IgD-negative memory B cell (primary cell): ENCODE data around the gene HSFX3. TPM values are rescaled to one million over a fixed set of nuclear protein-coding genes. Genes with fewer than 3 reads are reported as not detected.
A peak's percentile ranks its signal among the peaks of the same experiment; 100 is the strongest.
"Not testable (repeated sequence)": the region's sequence is repeated elsewhere in the genome, so short reads cannot be mapped to it uniquely, and the experiment has no call there.

ENCODE experiments used
- H3K27ac Mint-ChIP-seq, 3 donors: one replicate each; pipeline ENCODE4 v1.8.0; 2020 to 2022; ENCODE audit warnings: mild to moderate bottlenecking in 3 of 3, mixed read lengths in 3 of 3, moderate library complexity in 1 of 3
- H3K27me3 Mint-ChIP-seq: one replicate; pipeline ENCODE4 v1.8.0; 2021; ENCODE audit warnings: mixed read lengths
- H3K36me3 Mint-ChIP-seq: one replicate; pipeline ENCODE4 v1.8.0; 2020; ENCODE audit warnings: mild to moderate bottlenecking, mixed read lengths
- H3K4me1 Mint-ChIP-seq, 3 donors: one replicate each; pipeline ENCODE4 v1.8.0; 2020 to 2022; ENCODE audit warnings: mixed read lengths in 3 of 3, mild to moderate bottlenecking in 1 of 3
- H3K4me3 Mint-ChIP-seq, 4 donors: one replicate each; pipeline ENCODE4 v1.8.0; 2020 to 2022; ENCODE audit warnings: mild to moderate bottlenecking in 4 of 4, mixed read lengths in 4 of 4, moderate library complexity in 3 of 4
- H3K9me3 Mint-ChIP-seq, 3 donors: one replicate each; pipeline ENCODE4 v1.8.0; 2020 to 2021; ENCODE audit warnings: mixed read lengths in 3 of 3, mild to moderate bottlenecking in 1 of 3
- polyA plus RNA-seq: library from polyadenylated mRNA; unstranded; fragments of 300-500 nt; fragmentation: Illumina TruSeq; gene quantifications from one replicate; pipeline ENCODE4 v1.2.3, GENCODE V29; 2021

HSFX3 gene
- polyA plus RNA-seq, 1 donor from 2014 or later: not detected

DNA sequence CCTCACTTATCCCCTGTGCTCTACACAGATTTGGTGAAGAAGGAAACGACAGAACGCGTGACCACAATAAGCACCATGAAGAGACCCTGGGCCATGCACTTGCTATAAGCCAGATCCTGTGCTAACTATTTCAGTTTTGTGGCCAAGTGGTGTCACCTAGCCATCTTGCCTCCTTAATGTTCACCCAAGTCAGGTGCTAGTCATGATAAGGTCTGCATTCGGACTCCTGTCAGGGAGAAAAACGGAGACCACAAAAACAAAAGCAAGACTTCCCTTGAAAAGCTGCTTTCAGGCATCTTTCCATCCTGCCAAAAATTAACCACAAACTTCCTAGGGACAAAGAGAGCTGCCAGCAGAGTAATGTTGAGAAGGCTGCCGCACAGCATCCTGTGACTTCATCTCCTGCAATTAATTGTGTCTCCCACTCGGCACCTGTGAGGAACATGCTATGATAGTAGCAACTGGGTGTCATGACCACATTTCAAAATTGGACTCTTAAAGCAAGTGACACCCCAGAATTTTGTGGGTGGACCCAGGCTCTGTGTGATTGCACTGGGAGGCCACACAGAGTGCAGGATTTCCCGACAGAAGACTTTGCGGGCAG is 35.8 kb downstream of the HSFX3 start:
- H3K36me3 Mint-ChIP-seq: no peaks in the 10 kb centered on the region
- H3K4me1 Mint-ChIP-seq: peaks cover 0 to 3% (median 0%) of the 10 kb centered on the region in 3 donors
- H3K9me3 Mint-ChIP-seq: peaks cover 0 to 2% (median 0%) of the 10 kb centered on the region in 3 donors
- no peak overlapping the region for H3K4me3 Mint-ChIP-seq
- peak overlapping the region in 1 of 3 donors; percentile 50 for H3K27ac Mint-ChIP-seq
- H3K27me3 Mint-ChIP-seq: peaks cover 8% of the 10 kb centered on the region

GRCh38 chrX:149512225-149512885 is 37.4 kb downstream of the HSFX3 start:
- Mint-ChIP-seq H3K27me3 (peaks cover 8% of the 10 kb centered on the region), H3K36me3 (no peaks in the 10 kb centered on the region), H3K27ac (no peak overlapping the region), H3K4me1 (peaks cover 0 to 3% (median 0%) of the 10 kb centered on the region in 3 donors), H3K4me3 (no peak overlapping the region), H3K9me3 (peaks cover 0 to 2% (median 0%) of the 10 kb centered on the region in 3 donors)

- Mint-ChIP-seq H3K4me1 (peaks cover 0 to 1% (median 0%) of the 10 kb centered on the region in 3 donors), H3K9me3 (no peaks in the 10 kb centered on the region), H3K36me3 (no peaks in the 10 kb centered on the region), H3K27me3 (peaks cover 8% of the 10 kb centered on the region), H3K27ac (no peak overlapping the region), H3K4me3 (no peak overlapping the region)
Observed at GRCh38 chrX:149511081-149511480, 38.6 kb downstream of the HSFX3 start.

DNA sequence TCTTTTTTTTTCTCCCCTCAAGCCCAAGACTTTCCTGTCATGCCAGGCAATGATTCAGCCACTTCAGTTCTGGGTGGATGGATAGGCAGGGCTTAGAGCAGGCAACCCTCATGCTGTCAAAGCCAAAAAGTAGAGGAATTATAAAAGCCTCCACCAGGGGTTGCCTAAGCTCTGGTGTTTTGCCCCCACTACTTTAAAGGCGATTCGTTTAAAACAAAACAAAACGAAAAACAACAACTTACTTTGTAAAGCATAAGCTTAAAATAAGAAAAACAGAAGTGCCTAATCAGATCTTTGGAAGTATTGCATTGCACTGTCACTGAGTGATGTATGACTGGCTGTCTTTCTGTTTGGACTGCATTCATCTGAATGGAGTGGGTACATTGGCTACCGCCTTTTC is 39.3 kb downstream of the HSFX3 start:
- no peaks in the 10 kb centered on the region for H3K36me3 Mint-ChIP-seq
- peak overlapping the region in 1 of 3 donors; percentile 84 for H3K27ac Mint-ChIP-seq
- H3K27me3 Mint-ChIP-seq: peaks cover 8% of the 10 kb centered on the region
- H3K4me1 Mint-ChIP-seq: peaks cover 2 to 6% (median 3%) of the 10 kb centered on the region in 3 donors
- peak overlapping the region in 1 of 4 donors; percentile 6 for H3K4me3 Mint-ChIP-seq
- no peaks in the 10 kb centered on the region for H3K9me3 Mint-ChIP-seq

- Mint-ChIP-seq H3K27ac (no peak overlapping the region), H3K4me1 (peaks cover 3 to 8% (median 3%) of the 10 kb centered on the region in 3 donors), H3K9me3 (peaks cover 0 to 1% (median 0%) of the 10 kb centered on the region in 3 donors), H3K36me3 (no peaks in the 10 kb centered on the region), H3K27me3 (peaks cover 8% of the 10 kb centered on the region), H3K4me3 (no peak overlapping the region)
Observed at GRCh38 chrX:149508467-149508866, 41.3 kb downstream of the HSFX3 start.

DNA sequence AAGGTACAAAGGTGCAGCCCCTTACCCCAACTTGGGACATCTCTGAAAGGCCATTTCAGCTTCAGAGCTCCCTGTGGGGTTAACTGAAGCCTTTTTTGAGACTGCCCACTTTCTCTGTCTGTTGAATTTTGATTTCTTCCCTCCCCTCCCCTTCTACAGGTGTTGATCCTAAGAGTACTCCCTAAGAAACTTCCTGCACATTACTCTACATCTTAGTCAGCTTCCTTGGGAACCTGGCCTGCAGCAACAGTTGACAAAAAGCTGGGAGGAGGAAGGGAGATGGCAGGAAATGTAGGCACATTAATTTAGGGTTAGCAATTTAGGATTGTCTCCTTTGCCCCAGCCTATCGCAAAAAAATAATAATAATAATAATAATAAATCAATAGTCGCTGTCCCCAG is 43.4 kb downstream of the HSFX3 start:
- Mint-ChIP-seq H3K9me3 (peaks cover 0 to 1% (median 0%) of the 10 kb centered on the region in 3 donors), H3K4me1 (peaks cover 3 to 8% (median 6%) of the 10 kb centered on the region in 3 donors), H3K4me3 (no peak overlapping the region), H3K27ac (peak overlapping the region in 2 of 3 donors; percentile 92 to 97), H3K27me3 (peaks cover 8% of the 10 kb centered on the region), H3K36me3 (no peaks in the 10 kb centered on the region)

GRCh38 chrX:149505671-149506070 is 44.1 kb downstream of the HSFX3 start:
- Mint-ChIP-seq H3K27me3 (peaks cover 6% of the 10 kb centered on the region), H3K4me1 (peaks cover 6 to 9% (median 8%) of the 10 kb centered on the region in 3 donors)

GRCh38 chrX:149504915-149505651 is 44.6 kb downstream of the HSFX3 start, which contains the start of gene IDS:
TSS of gene IDS (minus strand) at chrX:149505306. CDS start at chrX:149505137, 169 bp downstream.
- Mint-ChIP-seq H3K4me1 (peaks cover 8 to 9% (median 8%) of the 10 kb centered on the region in 3 donors), H3K36me3 (no peaks in the 10 kb centered on the region), H3K27me3 (peaks cover 5% of the 10 kb centered on the region), H3K27ac (peak within 1 kb of the TSS; percentile 92 to 97 (median 97)), H3K4me3 (peak within 1 kb of the TSS; percentile 79 to 94 (median 88)), H3K9me3 (peaks cover 0 to 1% (median 0%) of the 10 kb centered on the region in 3 donors)

More at GRCh38 chrX:149505671-149506070, 44.1 kb downstream of the HSFX3 start:
- peaks cover 0 to 1% (median 0%) of the 10 kb centered on the region in 3 donors for H3K9me3 Mint-ChIP-seq
- H3K36me3 Mint-ChIP-seq: no peaks in the 10 kb centered on the region
- H3K27ac Mint-ChIP-seq: peak overlapping the region; percentile 92 to 97 (median 97)
- H3K4me3 Mint-ChIP-seq: peak overlapping the region in 2 of 4 donors; percentile 79 to 90

GRCh38 chrX:149504226-149504914 is 45.4 kb downstream of the HSFX3 start:
- H3K27me3 Mint-ChIP-seq: no peaks in the 10 kb centered on the region
- H3K9me3 Mint-ChIP-seq: peaks cover 0 to 1% (median 0%) of the 10 kb centered on the region in 3 donors
- peak overlapping the region; percentile 79 to 94 (median 88) for H3K4me3 Mint-ChIP-seq
- peak overlapping the region; percentile 92 to 97 (median 97) for H3K27ac Mint-ChIP-seq
- H3K36me3 Mint-ChIP-seq: no peaks in the 10 kb centered on the region
- H3K4me1 Mint-ChIP-seq: peaks cover 8 to 12% (median 11%) of the 10 kb centered on the region in 3 donors

- H3K27ac Mint-ChIP-seq: peak overlapping the region; percentile 92 to 97 (median 97)
- not testable (repeated sequence) for H3K27me3 Mint-ChIP-seq
Observed at GRCh38 chrX:149503446-149503845, 46.3 kb downstream of the HSFX3 start.

DNA sequence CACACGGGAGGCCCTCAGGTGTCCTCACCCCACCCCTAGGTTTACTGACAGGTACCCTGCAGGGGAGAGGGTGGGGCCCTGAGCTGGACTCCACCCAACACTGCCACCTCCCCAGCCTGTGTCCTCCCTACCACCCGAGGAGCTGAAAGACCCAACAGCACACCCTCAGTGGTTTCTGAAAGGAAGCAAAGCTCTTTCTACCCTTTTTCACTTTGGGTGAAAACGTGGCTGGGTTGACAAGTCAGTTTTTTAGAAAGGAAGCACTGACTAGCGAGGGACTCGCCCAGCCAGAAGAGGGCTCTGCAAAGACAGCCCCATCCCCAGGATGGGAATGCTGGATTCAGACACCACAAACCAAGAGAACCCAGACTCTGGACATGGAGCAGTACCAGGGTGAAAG is 46.8 kb downstream of the HSFX3 start:
- H3K9me3 Mint-ChIP-seq, H3K4me3 Mint-ChIP-seq, H3K36me3 Mint-ChIP-seq, H3K27me3 Mint-ChIP-seq: not testable (repeated sequence)
- H3K4me1 Mint-ChIP-seq: peaks cover 8 to 13% (median 12%) of the 10 kb centered on the region in 3 donors
- peak overlapping the region in 2 of 3 donors; percentile 85 to 92 for H3K27ac Mint-ChIP-seq

More at GRCh38 chrX:149503446-149503845, 46.3 kb downstream of the HSFX3 start:
- peaks cover 8 to 13% (median 12%) of the 10 kb centered on the region in 3 donors for H3K4me1 Mint-ChIP-seq
- H3K36me3 Mint-ChIP-seq, H3K9me3 Mint-ChIP-seq: not testable (repeated sequence)
- peak overlapping the region; percentile 79 to 94 (median 88) for H3K4me3 Mint-ChIP-seq

- Mint-ChIP-seq H3K4me3 (peak overlapping the region in 1 of 4 donors; percentile 15), H3K27me3 (no peaks in the 10 kb centered on the region), H3K36me3 (no peaks in the 10 kb centered on the region), H3K27ac (peak overlapping the region in 2 of 3 donors; percentile 42 to 82), H3K9me3 (peaks cover 0 to 1% (median 0%) of the 10 kb centered on the region in 3 donors), H3K4me1 (peaks cover 0 to 13% (median 10%) of the 10 kb centered on the region in 3 donors)
Observed at GRCh38 chrX:149499766-149500165, 50.0 kb downstream of the HSFX3 start.

DNA sequence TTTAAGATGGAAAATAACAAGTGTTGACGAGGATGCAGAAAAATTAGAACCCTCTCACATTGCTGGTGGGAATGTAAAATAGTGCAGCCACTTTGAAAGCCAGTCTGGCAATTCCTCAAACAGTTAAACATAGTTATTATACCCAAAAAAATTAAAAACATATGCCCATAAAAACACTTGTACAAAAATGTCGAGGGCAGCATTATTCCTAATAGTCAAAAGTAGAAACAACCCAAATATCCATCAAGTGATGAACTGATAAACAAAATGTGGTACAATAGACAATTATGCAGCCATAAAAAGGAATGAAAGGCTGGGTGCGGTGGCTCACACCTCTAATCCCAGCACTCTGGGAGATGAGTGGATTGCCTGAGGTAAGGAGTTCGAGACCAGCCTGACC is 51.0 kb downstream of the HSFX3 start:
- Mint-ChIP-seq H3K27ac (peak overlapping the region in 1 of 3 donors; percentile 82), H3K4me1 (peaks cover 0 to 13% (median 9%) of the 10 kb centered on the region in 3 donors), H3K36me3 (no peaks in the 10 kb centered on the region)

More for the DNA sequence above, 51.0 kb downstream of the HSFX3 start:
- Mint-ChIP-seq H3K27me3 (no peaks in the 10 kb centered on the region), H3K9me3 (no peaks in the 10 kb centered on the region), H3K4me3 (no peak overlapping the region)
